HG03064 (cell line): Measurements from ENCODE around the gene BRICD5.

ENCODE experiments used
- ATAC-seq: cut with Tn5 transposase; IDR thresholded peaks from one replicate; pipeline ENCODE4 v1.9.1; 2021; ENCODE audit warnings: low read depth; ENCODE audit not compliant: unreplicated experiment

The BRICD5 gene

DNA sequence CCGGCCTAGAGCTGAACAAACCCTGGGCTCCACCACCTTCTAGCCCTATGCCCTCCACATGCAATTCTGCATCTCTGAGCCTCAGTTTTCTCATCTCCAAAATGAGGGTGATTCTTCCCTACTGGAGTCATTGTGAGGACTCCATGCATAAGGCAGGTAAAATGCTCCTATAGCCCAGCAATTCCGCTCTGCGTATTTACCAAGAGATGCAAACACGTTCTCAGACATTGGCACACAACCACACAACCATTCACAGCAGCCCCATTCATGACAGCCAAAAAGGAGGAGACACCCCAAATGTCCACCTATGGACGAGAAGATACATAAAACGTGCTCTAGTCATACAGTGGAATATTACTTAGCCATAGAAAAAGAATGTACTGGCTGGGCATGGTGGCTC is 10.3 kb downstream of the BRICD5 start:
- ATAC-seq, result no peak

DNA sequence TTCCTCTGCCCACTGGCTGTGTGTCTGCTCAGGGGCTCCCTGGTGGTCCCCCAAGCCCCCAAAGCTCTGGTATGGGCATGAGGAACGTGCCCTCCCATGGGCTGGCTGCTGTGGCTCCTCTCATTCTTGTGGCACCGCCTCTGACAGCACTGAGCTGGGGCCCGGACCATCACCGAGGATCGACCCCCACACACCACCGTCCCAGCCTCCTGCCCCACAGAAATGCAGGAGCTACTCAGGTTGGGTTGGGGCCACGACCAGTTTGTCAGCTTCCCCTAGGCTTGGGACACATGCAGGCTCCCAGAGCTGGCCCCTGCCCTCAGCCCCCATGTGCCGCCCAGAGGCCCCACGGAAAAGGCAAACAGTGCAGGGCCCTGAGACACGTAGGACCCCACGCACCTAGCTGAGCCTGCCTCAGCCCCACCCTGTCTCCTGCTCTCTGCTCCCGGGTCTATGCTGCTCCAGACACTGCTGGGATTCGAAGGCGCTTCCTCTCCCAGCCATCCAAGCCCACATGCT is 11.0 kb downstream of the BRICD5 start:
- no peak for ATAC-seq

DNA sequence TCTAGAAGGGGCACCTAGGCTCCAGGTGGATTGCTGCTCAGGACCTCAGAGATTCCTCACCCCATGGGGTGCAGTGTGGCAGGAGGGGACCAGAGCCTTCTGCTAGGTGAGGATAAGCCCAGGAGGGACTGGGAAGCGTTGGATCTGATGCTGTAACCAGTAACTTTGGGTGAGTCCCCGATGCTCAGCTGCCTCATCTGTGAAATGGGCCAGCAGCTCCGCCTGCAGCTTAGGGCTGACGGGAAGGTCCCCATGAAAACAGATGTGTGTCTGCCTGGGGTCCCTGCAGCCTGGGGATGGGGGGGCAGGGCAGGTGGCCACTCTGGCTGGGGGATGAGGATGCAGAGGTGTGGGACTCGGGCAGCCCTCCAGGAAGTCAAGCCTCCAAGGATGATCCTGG is 11.6 kb downstream of the BRICD5 start:
- no peak for ATAC-seq

DNA sequence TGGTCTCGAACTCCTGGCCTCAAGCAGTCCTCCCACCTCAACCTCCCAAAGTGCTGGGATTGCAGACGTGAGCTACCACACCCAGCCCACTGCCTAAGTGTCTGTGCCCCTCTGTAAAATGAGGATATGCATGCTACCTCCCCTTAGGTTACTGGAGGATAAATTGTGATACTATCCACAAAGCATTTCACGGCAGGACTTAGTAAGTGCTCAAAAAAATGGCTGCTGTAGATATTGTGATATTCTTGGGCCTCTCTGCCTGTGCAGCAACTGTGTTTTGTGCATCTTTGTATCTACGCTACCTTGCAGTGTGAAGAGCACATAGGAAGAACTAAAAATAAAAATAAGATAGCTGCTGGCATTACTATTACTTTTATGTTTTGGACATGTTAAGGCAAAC is 12.4 kb downstream of the BRICD5 start:
- no peak for ATAC-seq

GRCh38 chr16:2197765-2198164 is 12.9 kb downstream of the BRICD5 start:
- no peak for ATAC-seq

- no peak for ATAC-seq
These were observed 13.6 kb downstream of the BRICD5 start for GRCh38 chr16:2196981-2197511.

GRCh38 chr16:2196162-2196980 is 14.3 kb downstream of the BRICD5 start, which contains the start of gene CASKIN1:
Gene CASKIN1 (minus strand): TSS chr16:2196605. CDS start chr16:2196432, 173 bp downstream.
- no peak for ATAC-seq

- ATAC-seq, result no peak
These were observed 15.1 kb downstream of the BRICD5 start for GRCh38 chr16:2195322-2196161.

GRCh38 chr16:2194852-2195321 is 15.8 kb downstream of the BRICD5 start:
- ATAC-seq, result no peak

GRCh38 chr16:2194166-2194834 is 16.4 kb downstream of the BRICD5 start:
- no peak for ATAC-seq

GRCh38 chr16:2191446-2191706 is 19.3 kb downstream of the BRICD5 start:
- no peak for ATAC-seq

GRCh38 chr16:2190659-2191445 is 19.8 kb downstream of the BRICD5 start:
- no peak for ATAC-seq

DNA sequence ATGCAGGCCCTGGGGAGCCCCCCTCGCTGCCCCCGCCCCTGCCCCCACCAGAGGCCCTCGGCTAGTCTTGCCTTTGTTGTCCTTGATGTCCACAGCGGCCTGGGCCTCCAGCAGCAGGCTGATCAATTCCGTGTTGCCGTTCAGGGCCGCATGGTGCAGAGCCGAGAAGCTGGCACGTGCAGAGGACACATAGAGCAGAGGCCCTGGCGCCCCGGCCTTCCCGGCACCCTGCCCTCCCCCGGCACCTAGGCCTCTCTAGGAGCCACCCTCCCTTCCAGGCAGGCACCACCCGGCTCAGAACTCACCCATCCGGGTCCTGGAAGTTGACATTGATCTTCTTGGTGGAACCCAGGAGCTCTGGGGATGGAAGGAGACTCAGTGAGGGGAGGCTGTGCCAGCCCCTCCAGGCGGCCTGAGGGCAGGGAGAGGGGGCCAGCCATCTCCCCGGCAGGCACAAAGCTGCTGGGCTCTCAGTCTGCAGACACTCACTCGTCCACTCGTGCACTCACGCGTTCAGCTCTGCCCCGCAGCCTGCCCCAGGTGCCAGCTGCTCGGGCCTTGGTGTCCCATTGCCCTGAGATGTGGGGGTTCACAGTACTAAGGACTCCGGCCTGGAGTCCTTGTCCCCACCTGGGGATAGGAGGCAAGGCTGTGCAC is 20.5 kb downstream of the BRICD5 start:
- no peak for ATAC-seq

GRCh38 chr16:2189252-2189893 is 21.3 kb downstream of the BRICD5 start:
- no peak for ATAC-seq

GRCh38 chr16:2188395-2188794 is 22.3 kb downstream of the BRICD5 start:
- no peak for ATAC-seq

DNA sequence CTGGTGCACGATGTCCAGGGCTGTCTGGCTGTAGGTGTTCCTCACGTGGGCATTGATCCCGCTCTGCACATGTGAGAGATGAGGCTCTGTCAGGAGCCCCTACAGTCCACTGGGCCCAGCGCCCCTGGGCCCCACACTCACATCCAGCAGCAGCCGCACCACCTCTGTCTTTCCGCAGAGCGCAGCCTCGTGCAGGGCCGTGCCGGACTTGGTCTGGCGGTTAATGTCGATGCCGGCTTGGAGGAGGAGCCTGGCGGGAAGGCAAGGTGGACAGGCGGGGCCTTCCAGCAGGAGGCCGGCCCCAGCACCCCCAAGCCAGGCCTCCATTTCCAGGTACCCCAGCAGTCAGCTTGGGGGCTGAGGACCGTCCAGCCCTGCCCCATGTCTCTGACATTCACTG is 23.5 kb downstream of the BRICD5 start:
- ATAC-seq, result no peak

DNA sequence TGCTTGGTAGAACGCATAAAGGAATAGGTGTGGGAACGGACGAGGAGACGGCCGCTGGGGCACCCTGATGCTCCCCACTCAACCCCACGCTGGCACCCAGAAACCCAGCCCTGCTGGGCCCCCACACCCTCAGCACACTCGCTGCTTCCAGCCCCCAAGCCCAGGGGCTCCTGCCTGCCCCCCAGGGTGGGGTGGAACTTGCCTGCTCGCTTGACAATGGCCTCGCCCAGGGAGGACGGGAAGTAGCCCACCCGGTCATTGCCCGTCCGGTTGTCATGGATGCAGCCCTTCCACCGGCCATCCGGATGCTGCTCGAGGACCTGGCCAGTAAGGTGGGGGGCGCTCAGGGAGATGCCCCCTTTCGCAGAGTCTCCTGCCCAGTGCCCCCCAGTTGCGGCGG is 24.2 kb downstream of the BRICD5 start:
- ATAC-seq, result no peak

DNA sequence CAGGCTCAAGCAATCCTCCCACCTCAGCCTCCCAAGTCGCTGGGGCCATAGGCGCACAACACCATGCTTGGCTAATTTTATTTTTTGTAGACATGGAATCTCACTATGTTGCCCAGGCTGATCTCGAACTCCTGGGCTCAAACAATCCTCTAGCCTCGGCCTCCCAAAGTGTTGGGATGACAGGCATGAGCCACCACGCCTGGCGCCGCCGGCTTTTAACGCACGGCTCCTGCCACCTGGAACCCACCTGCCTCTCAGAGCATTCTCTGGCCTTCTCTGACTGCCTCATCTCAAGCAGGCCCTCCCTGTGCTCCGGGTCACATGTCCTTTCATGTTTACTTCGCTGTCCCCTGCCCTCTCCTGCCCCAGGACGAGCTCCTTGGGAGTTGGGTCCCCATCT is 24.6 kb downstream of the BRICD5 start:
- ATAC-seq, result no peak

DNA sequence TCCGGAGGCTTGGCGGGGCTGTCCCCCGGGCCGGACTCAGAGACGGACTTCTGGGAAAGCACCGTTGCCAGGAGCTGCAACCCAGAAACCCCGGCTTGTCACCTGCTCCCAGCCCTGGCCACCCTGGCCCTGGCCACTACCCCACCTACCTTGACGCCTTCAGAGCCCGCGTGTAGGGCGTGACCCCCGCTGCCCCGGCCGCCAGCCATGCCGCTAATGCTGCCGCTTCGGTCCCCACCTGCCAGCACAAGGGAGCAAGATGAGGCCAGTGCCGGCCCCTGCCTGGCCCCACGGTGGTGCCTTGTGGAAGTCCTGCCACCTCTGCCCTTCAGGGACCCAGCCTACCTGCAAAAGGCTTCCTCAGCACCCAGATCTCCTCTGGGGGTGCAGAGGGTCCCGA is 25.7 kb downstream of the BRICD5 start:
- ATAC-seq, result no peak
